ENCODE data around the gene ZBED1.

DNA sequence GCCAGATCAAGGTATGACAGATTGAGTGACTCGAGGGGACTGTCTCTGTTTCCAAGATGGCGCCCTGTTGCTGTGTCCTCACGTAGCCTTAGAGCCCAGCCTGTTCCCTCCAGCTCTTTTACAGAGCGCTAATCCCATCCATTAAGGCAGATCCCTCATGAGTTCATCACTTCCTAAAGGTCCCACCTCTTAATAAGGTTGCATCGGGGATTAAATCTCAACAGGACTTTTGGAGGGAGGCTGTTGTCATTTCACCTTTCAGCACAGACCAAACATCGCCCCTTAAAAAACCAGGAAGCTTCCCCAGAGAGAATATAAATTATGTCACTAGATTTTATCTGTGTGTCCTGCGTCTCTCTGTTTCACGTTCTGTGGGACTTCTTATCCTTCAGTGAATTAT is 32.6 kb upstream of the ZBED1 start:
- TF ChIP-seq CTCF (IDR thresholded peaks at IDR 0.05) (no peak), POLR2A (IDR thresholded peaks at IDR 0.05) (no peak)
